Heart left ventricle (tissue), 16 donors: ENCODE data around the gene CAPN10. TPM values are rescaled to one million over a fixed set of nuclear protein-coding genes. Genes with fewer than 3 reads are reported as not detected.
A peak's percentile ranks its signal among the peaks of the same experiment; 100 is the strongest.

ENCODE experiments used
- ATAC-seq, 4 donors: fragments of 200-7000 bp; cut with Tn5 transposase; one replicate each; pipeline ENCODE4 v1.9.1; 2020 to 2022; ENCODE audit warnings: moderate library complexity in 4 of 4, mild to moderate bottlenecking in 3 of 4, moderate number of reproducible peaks in 1 of 4
- DNase-seq, 5 donors: peaks; one replicate each; pipeline ENCODE4 v3.0.0-alpha.2; 2020
- H3K27ac ChIP-seq, 12 donors: fragments of 200-600 bp; sonication (generic) in 4 of 12; one replicate each; pipeline versions ENCODE4 v1.5.0 to v1.8.0; 2016 to 2022; ENCODE audit warnings: mild to moderate bottlenecking in 2 of 12
- H3K27me3 ChIP-seq, 9 donors: fragments of 200-600 bp; sonication (generic) in 2 of 9; one replicate each; pipeline versions ENCODE4 v1.5.1 to v1.8.0; 2016 to 2022; ENCODE audit warnings: mild to moderate bottlenecking in 3 of 9
- H3K36me3 ChIP-seq, 9 donors: fragments of 200-600 bp; sonication (generic) in 2 of 9; one replicate each; pipeline versions ENCODE4 v1.5.0 to v1.8.0; 2018 to 2022; ENCODE audit warnings: mild to moderate bottlenecking in 2 of 9
- H3K4me1 ChIP-seq, 12 donors: fragments of 200-600 bp; sonication (generic) in 4 of 12; one replicate each; pipeline versions ENCODE4 v1.5.0 to v1.8.0; 2016 to 2022; ENCODE audit warnings: mild to moderate bottlenecking in 3 of 12
- H3K4me3 ChIP-seq, 12 donors: fragments of 200-600 bp; sonication (generic) in 4 of 12; one replicate each; pipeline versions ENCODE4 v1.5.0 to v1.8.0; 2017 to 2022; ENCODE audit warnings: mild to moderate bottlenecking in 9 of 12, moderate library complexity in 4 of 12
- H3K9me3 ChIP-seq, 12 donors: fragments of 200-600 bp; sonication (generic) in 4 of 12; one replicate each; pipeline versions ENCODE4 v1.5.0 to v1.8.0; 2016 to 2022; ENCODE audit warnings: mild to moderate bottlenecking in 1 of 12
- CTCF ChIP-seq, 12 donors: fragments of 200-600 bp; sonication (generic) in 4 of 12; IDR thresholded peaks; one replicate each; pipeline versions ENCODE4 v1.5.0 to v1.8.0; 2018 to 2022; ENCODE audit warnings: antibody characterized with exemption in 12 of 12, mild to moderate bottlenecking in 5 of 12
- POLR2A ChIP-seq, 2 donors: fragments of 450-650 bp; IDR thresholded peaks; one replicate each; pipeline ENCODE4 v1.6.1; 2017; ENCODE audit warnings: antibody characterized with exemption in 2 of 2, mild to moderate bottlenecking in 2 of 2, moderate library complexity in 2 of 2
- WGBS, 4 donors: extraction: QIAGEN DNeasy Blood & Tissue Kit in 2 of 4; methylation state at CpG; one replicate each; pipeline versions ENCODE4 v1.1.5 to v1.1.7; 2013 to 2018; 5-methylcytosine and 5-hydroxymethylcytosine counted together
- intact Hi-C, 10 donors: fragments of 100-400 bp; cut with DNase I; formaldehyde crosslinking; loops; one replicate each; pipeline versions ENCODE4 v1.11.1 to v1.14.2; 2022
- polyA plus RNA-seq, 2 donors: library from polyadenylated mRNA; stranded (reverse); fragments of 200-250 nt; gene quantifications; one replicate each; pipeline ENCODE4 v1.2.3, GENCODE V29; 2013
- total RNA-seq, 9 donors: library from RNA; depleted of rRNA in 2 of 9; stranded (reverse); fragments of >200 nt in 2 of 9; fragmentation: NEBNext Ultra II Directional in 3 of 9; extraction: Animal tissue kit (Norgen Biotek cat#: 25700) in 3 of 9; gene quantifications; one replicate each; pipeline versions ENCODE4 v1.1.0 to v1.2.4, GENCODE V29; 2016 to 2023
- donor health status: ischemic (EF 13 %, LVEDD 7.1; RV severe dilation, severe dysfunction).
- donor health status: healthy with polysubstance abuse.
- donor health status: DM: no; HTN: yes; CAD: no.
- donor health status: DM: no; HTN: no; CAD: no.
- donor health status: ischemic (EF 25% LVEDD 6.9; RV normal size, moderate dysfunction).
- donor health status: ischemic (EF 25% LVEDD 5.7; RV mildly dilated, moderate dysfunction).
- donor health status: healthy.
- donor health status: DM: yes; HTN: yes; CAD: no.
- donor health status: ischemic (EF 35%, LVEDD 5.7; RV mildly dilated, moderate dysfunction).
- donor health status: nonischemic (EF 11% LVEDD 7.7; RV severe dilation, severe dysfunction).
- donor health status: DM: yes; HTN: yes; CAD: no.
- donor health status: PGD.
- donor health status: ischemic (EF 29% LVEDD 5.4; RV normal size, mild dysfunction).
- donor health status: nonischemic (EF 23%, LVEDD 6.1; RV moderate dilation, normal function).

The CAPN10 gene
- total and polyA plus RNA-seq, 11 donors = 14.9 to 39.7 (median 21.9) TPM

- H3K36me3 ChIP-seq = no peaks in the 10 kb centered on the region
- peaks cover 0 to 11% (median 0%) of the 10 kb centered on the region in 12 donors for H3K4me1 ChIP-seq
- no peaks in the 10 kb centered on the region for H3K27me3 ChIP-seq
- no peak overlapping the region for H3K27ac ChIP-seq
- H3K9me3 ChIP-seq = peaks cover 0 to 9% (median 0%) of the 10 kb centered on the region in 12 donors
- 93 to 95% (median 94%) methylated on average over 24 to 50 of the region's 50 CpGs for WGBS, 4 donors
- H3K4me3 ChIP-seq = no peak overlapping the region
- no peak for TF ChIP-seq CTCF (IDR thresholded peaks at IDR 0.05)
- TF ChIP-seq POLR2A (IDR thresholded peaks at IDR 0.05) = no peak
- peak in 3 of 5 donors; percentile 16 to 54 (median 22) for DNase-seq
- ATAC-seq = no peak
- intact Hi-C loops = no loop called here
Observed at GRCh38 chr2:240629968-240630770, 43.6 kb downstream of the CAPN10 start.

- H3K27ac ChIP-seq = no peak overlapping the region
- 93 to 95% (median 94%) methylated on average over 16 to 21 of the region's 21 CpGs for WGBS, 4 donors
- H3K9me3 ChIP-seq = peaks cover 0 to 9% (median 0%) of the 10 kb centered on the region in 12 donors
- H3K4me1 ChIP-seq = peaks cover 0 to 11% (median 0%) of the 10 kb centered on the region in 12 donors
- no peaks in the 10 kb centered on the region for H3K36me3 ChIP-seq
- ATAC-seq (no peak), DNase-seq (peak in 2 of 5 donors; percentile 7 to 21)
- H3K4me3 ChIP-seq = no peak overlapping the region
- no peaks in the 10 kb centered on the region for H3K27me3 ChIP-seq
- TF ChIP-seq CTCF (IDR thresholded peaks at IDR 0.05) (no peak), POLR2A (IDR thresholded peaks at IDR 0.05) (no peak)
- intact Hi-C loops = no loop called here
Observed at GRCh38 chr2:240630771-240631547, 44.4 kb downstream of the CAPN10 start.

GRCh38 chr2:240631548-240632305 lies 45.2 kb downstream of the CAPN10 start:
- intact Hi-C loops = no loop called here
- H3K4me3 ChIP-seq = no peak overlapping the region
- peak in 3 of 5 donors; percentile 3 to 47 (median 14) for DNase-seq
- H3K36me3 ChIP-seq = no peaks in the 10 kb centered on the region
- H3K9me3 ChIP-seq = peaks cover 0 to 9% (median 0%) of the 10 kb centered on the region in 12 donors
- 75 to 93% (median 81%) methylated on average over 7 to 11 of the region's 11 CpGs for WGBS, 4 donors
- no peaks in the 10 kb centered on the region for H3K27me3 ChIP-seq
- TF ChIP-seq CTCF (IDR thresholded peaks at IDR 0.05) (no peak), POLR2A (IDR thresholded peaks at IDR 0.05) (no peak)
- H3K27ac ChIP-seq = no peak overlapping the region
- peaks cover 0 to 7% (median 0%) of the 10 kb centered on the region in 12 donors for H3K4me1 ChIP-seq
- ATAC-seq = no peak
